ENCODE data around the gene C1QTNF4. TPM values are rescaled to one million over a fixed set of nuclear protein-coding genes. Genes with fewer than 3 reads are reported as not detected.

The C1QTNF4 gene
- total and polyA plus RNA-seq, 10 of the 15 experiments (the other 5 are each of a cell fraction or from before 2014, with no cell fraction given) = 0.06 TPM; not detected in 9

GRCh38 chr11:47578524-47579494 is 15.4 kb downstream of the C1QTNF4 start, which contains the start of the genes KBTBD4 and NDUFS3 (continued):
- TF ChIP-seq GATAD2B (conservative IDR thresholded peaks at IDR 0.05; ENCODE audit: low read depth) (no peak), MYC (IDR thresholded peaks at IDR 0.05; ENCODE audit: insufficient read depth, insufficient read length, insufficient replicate concordance, low read length, severe bottlenecking) (no peak), SREBF1 (IDR thresholded peaks at IDR 0.05; ENCODE audit: low read length) (no peak; the same call in 1 of the 2 replicates), SMAD5 (IDR thresholded peaks at IDR 0.05; ENCODE audit: low read depth) (peak; percentile 74; the same call in 1 of the 2 replicates), MEF2B (IDR thresholded peaks at IDR 0.05; ENCODE audit: partially characterized antibody, poor library complexity, severe bottlenecking) (peak; percentile 52), BMI1 (IDR thresholded peaks at IDR 0.05; ENCODE audit: borderline replicate concordance) (peak; percentile 93), USF1 (IDR thresholded peaks at IDR 0.05; ENCODE audit: borderline replicate concordance, extremely low read length, insufficient read depth, low read depth, low read length) (no peak), CTCF (IDR thresholded peaks at IDR 0.05 in 2 of 3, conservative IDR thresholded peaks at IDR 0.05 in 1 of 3; ENCODE audit: control insufficient read depth in 2 of 3, extremely low read depth in 1 of 3, insufficient read depth in 1 of 3, low read depth in 3 of 3, low read length in 3 of 3) (no peak), CEBPB (IDR thresholded peaks at IDR 0.05; ENCODE audit: borderline replicate concordance in 1 of 2, low read depth in 2 of 2, low read length in 2 of 2) (no peak), NFXL1 (IDR thresholded peaks at IDR 0.05; ENCODE audit: borderline replicate concordance) (no peak), KDM1A (IDR thresholded peaks at IDR 0.05; ENCODE audit: borderline replicate concordance) (no peak), TARDBP (IDR thresholded peaks at IDR 0.05; ENCODE audit: borderline replicate concordance) (peak; percentile 97), SKIL (IDR thresholded peaks at IDR 0.05; ENCODE audit: low read depth, poor library complexity, severe bottlenecking) (peak; percentile 48), RBBP5 (conservative IDR thresholded peaks at IDR 0.05) (no peak; the same call in 1 of the 2 replicates), SUZ12 (IDR thresholded peaks at IDR 0.05; ENCODE audit: unreplicated experiment) (no peak), CREB1 (IDR thresholded peaks at IDR 0.05; ENCODE audit: low read depth) (peak; percentile 86), HSF1 (IDR thresholded peaks at IDR 0.05; ENCODE audit: low read depth, low read length) (peak; percentile 83; the same call in 1 of the 2 replicates), RELB (IDR thresholded peaks at IDR 0.05; ENCODE audit: low read depth) (peak; percentile 99), SPI1 (IDR thresholded peaks at IDR 0.05; ENCODE audit: borderline replicate concordance, insufficient read depth, low read depth, low read length) (no peak)
